GM21528 (cell line): Measurements from ENCODE around the gene CD81.

ENCODE experiments used
- ATAC-seq: cut with Tn5 transposase; IDR thresholded peaks from one replicate; pipeline ENCODE4 v1.9.1; 2021; ENCODE audit warnings: mild to moderate bottlenecking, moderate library complexity; ENCODE audit not compliant: unreplicated experiment, low FRiP score

CD81 gene

GRCh38 chr11:2417856-2418692 lies 41.0 kb downstream of the CD81 start:
- ATAC-seq, result no peak

- ATAC-seq, result no peak
Observed at GRCh38 chr11:2418693-2419360, 41.7 kb downstream of the CD81 start.

GRCh38 chr11:2419638-2420501 lies 42.8 kb downstream of the CD81 start:
- no peak for ATAC-seq

- ATAC-seq, result no peak
Observed at GRCh38 chr11:2420502-2421225, 43.6 kb downstream of the CD81 start.

GRCh38 chr11:2421226-2421994 lies 44.3 kb downstream of the CD81 start:
- no peak for ATAC-seq

GRCh38 chr11:2421996-2422395 lies 44.9 kb downstream of the CD81 start:
- no peak for ATAC-seq

- ATAC-seq, result no peak
Observed at GRCh38 chr11:2422461-2423156, 45.5 kb downstream of the CD81 start.

- no peak for ATAC-seq
Observed at GRCh38 chr11:2423157-2424025, 46.3 kb downstream of the CD81 start.

- ATAC-seq, result no peak
Observed at GRCh38 chr11:2424811-2425495, 47.8 kb downstream of the CD81 start.

- no peak for ATAC-seq
Observed at GRCh38 chr11:2425506-2425905, 48.4 kb downstream of the CD81 start.

- no peak for ATAC-seq
Observed at GRCh38 chr11:2426221-2426620, 49.1 kb downstream of the CD81 start.

GRCh38 chr11:2426826-2427521 lies 49.9 kb downstream of the CD81 start:
- no peak for ATAC-seq

GRCh38 chr11:2427721-2428321 lies 50.7 kb downstream of the CD81 start:
- no peak for ATAC-seq

- no peak for ATAC-seq
Observed at GRCh38 chr11:2428322-2428795, 51.2 kb downstream of the CD81 start.

GRCh38 chr11:2431395-2431794 lies 54.3 kb downstream of the CD81 start:
- ATAC-seq, result no peak

- no peak for ATAC-seq
Observed at GRCh38 chr11:2432171-2432621, 55.1 kb downstream of the CD81 start.
